ENCODE results near the gene SMC4.
"Not testable (repeated sequence)": the region's sequence is repeated elsewhere in the genome, so short reads cannot be mapped to it uniquely, and the experiment has no call there.

The SMC4 gene

DNA sequence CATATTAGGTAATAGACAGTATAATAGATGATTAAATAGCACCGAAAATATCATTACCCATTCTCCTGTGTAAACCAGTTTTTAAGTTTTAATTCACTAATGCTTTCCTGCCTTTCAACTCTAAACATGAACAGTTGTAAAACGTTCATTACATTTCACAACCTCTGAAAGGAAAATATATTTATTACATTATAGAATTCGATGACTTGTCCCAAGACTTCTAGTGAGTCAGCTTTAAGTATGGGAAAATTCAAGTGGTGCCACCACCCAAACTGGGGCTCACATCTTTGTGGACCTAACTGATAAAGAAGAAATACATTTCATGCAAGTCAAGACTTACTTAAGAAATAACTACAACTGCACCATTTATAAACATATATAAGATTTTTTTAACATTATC lies 48.1 kb downstream of the SMC4 start:
- no peak for DNase-seq

DNA sequence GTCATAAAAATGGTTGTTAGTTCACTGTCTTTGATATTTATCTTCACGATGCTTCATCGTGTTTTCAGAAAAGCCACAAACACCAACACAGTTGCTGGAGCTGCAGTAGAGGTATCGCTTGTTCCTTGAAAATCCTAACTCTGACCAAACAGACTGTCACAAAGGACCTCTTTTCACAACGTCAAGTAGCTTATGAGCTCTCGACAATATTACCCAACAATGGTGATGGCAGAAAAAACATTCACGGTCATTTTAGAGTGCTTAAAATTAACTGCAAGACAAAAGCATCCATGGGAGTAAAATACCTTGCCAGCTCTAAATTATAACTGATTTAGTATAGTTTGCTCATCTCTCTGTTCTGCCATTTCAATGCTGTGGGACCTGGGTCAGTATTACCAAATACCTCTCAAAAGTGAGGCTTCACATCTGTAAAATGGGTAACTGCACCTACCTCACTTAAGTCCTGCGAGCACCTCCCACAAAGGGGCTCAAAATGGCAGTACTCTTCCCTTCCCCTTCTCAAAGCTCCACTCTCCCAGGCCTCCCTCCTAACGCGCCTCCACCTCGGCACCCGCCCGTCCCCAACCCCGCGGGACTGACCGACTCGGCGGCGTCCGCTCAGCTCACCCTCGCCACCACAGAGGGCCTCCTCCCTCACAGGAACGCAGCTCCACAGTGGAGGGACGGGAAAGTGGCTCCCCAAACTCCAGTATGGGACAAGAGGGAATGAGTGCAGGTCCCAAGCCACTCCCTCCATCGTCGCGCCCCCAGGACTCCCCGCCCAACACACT lies 49.6 kb downstream of the SMC4 start:
- DNase-seq: no peak

DNA sequence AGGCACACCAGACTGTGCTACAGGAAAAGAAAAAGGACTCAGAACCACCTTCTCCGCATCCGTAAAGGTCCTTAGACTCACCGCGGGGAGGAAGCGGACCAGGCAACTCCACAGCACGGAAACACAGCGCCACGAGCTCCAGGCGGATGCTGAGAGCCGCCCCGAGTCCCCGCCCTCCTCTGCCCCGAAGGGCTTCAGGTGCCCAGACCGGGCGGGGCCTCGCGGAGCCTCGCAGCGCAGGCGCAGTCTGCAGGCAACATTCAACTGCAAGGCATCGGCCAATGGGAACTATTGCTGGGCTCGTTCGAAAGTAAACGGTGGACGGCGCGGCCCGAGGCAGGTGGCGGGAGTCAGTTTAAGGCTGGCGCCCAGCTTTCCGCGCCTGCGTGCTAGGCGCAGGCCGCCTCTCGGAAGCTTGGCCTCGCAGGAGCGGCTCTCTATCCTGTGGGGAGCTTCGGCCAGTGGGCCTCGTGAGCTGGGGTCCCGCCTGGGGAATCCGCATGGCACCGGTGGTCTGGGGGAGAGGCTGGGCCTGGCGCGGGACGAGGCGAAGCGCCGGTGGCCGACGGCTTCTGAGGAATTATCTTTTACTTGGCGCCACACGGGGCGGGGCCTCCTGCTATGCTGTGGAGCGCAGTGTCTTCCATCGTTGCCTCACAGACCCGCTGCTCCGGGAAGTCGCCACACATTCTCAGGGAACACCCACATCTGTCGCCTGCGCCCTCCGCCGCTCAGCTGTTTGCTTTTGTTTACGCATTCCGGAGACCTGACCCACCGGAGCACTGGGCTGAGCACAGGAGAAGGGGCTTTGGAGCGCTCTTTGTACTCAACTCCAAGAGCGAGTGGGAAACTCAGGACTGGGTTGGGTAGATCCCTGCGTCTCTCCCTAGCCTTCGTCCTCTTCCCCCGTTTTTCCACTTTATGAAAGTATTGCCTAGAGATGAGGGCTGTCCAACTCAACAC lies 50.5 kb downstream of the SMC4 start, which contains the start of gene TRIM59:
TRIM59 (minus strand) TSS at position 151 of the 963 bp plus-strand sequence. CDS start 10,603 bp downstream, outside the sequence.
- DNase-seq: peak; percentile 96

DNA sequence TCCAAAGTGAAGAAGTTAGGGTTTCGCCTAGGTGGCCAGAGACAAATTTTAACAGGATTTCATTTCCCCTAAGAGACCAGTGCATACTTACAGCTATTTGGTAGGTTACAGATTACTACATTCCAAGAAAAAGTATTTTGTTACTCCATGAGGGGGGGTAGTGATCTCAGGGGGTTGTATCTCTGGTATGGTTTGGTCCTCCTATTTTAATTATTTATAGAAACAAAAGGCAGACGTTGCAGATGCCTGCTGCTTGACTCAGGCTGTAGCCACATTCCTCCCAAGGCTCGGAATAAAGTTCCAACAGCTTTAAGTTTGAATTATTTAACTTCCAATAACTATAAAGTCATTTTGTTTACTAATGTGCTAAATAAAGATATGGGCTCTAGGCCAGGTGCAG lies 51.4 kb downstream of the SMC4 start:
- no peak for DNase-seq

DNA sequence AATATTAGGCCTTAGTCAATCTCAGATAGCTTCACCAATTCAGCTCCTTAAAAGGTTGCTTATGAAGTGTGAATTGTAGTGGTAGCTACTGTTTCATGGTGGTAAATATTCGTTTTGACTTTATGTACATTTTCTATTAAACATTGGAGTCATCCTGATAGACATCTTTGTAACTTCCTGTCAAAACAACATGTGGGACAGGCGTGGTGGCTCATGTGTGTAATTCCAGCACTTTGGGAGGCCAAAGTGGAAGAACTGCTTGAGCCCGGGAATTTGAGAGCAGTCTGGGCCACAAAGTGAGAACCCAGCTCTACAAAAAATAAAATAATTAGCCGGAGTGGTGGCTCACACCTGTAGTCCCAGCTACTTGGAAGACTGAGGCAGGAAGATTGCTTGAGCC lies 52.2 kb downstream of the SMC4 start:
- DNase-seq: no peak

DNA sequence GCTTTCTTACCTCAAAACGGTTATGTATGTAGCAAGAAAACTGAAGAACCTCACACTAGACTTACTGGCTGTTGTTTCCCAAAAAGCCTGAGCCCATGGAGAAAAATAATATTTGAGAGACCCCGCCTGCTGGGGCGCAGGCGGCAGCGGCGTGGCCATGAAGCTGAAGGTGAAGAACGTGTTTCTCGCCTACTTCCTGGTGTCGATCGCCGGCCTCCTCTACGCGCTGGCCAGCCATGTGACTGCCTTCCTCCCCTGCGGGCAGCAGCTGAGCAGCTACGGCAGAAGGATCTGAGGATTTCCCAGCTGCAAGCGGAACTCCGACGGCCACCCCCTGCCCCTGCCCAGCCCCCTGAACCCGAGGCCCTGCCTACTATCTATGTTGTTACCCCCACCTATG lies 52.8 kb downstream of the SMC4 start:
- DNase-seq: not testable (repeated sequence)

DNA sequence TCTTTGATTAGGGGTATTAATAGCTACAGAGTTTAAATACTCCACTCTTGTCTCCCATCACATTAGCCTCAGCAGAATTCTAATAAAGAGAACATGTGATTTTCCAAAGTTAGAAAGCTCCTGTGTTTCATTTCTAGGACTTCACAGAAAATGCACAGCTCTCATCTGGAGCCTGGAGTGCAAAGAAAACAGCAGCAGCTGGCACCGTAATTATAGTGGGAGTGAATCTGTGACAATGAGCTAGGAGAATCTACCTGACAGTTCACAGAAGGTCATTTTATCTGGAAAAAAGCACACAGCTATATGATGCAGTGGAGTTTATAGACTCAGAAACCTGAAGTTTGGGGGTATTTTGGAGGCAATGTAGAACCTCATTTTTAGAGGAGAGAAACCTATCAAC lies 55.5 kb downstream of the SMC4 start:
- no peak for DNase-seq

DNA sequence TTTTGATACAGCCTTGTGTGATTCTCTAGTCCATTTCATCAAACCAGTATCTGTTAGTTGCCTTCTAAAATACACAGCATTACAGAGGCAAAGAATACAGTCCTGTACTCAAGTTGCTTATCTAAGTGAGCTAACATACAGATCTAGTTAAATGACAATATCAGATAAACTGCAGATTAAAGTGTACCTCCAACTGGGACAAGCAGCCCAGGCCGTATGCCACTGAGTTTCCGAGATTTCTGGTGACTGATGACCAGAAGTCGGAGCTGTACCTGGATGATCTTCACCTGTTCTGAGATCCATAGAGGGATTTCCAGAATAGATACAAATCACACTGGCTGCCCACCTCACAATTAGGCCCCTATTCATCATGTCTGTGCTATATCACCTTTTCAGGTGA lies 56.4 kb downstream of the SMC4 start:
- DNase-seq: no peak

DNA sequence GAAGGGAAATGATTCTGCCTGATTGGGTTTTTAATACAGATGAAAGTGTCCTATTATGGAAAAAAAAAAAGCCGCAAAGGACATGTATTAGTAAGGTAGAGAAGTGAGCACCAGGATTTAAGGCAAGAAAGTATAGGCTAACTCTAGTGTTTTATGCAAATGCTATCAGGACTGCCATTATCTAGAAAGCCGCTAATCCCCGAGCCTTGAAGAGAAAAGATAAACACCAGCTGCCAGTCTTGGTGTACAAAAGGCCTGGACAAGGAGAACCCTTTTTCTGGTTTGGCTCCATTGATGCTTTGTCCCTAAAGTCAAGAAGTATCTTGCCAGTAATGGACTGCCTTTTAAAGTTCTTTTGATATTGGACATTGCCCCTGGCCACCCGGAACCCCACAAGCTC lies 58.7 kb downstream of the SMC4 start:
- no peak for DNase-seq

DNA sequence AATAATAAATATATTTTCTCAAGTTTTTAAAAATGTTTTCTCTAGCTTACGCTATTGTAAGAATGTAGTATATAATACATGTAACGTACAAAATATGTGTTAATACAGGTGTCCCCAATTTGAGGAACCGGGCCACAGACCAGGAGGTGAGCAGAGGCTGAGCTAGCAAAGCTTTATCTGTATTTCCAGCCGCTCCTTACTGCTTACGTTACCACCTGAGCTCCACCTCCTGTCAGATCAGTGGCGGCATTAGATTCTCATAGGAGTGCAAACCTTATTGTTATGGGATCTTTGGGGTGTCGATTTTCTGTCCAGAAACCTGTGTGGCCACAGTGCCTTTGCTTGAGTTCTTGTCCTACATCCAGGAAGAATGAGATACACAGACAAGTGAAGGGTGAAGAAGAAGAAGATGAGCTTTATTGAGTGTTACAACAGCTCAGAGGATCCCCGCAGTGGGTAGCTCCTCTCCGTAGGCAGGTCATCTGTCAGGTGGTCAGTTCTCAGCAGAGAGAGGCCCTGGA lies 60.1 kb downstream of the SMC4 start:
- DNase-seq: no peak

DNA sequence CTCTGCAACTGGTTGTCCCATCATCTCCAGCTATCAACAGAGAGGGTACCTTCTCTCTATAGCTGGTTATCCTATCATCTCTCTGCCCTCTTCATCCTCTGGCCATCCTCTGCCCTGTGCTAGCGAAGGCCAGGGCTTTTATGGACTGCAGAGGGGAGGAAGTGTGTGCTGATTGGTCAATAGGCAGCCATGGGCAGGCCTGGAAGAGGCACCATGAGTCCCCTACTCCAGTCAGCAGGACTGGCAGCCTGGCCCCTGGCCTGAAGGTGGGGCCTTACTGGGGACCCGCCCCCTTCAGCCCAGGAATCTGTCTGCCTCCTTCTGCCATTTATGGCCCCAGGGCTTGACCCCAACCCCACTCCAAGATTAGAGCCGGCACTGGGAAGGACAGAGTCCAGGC lies 60.6 kb downstream of the SMC4 start:
- no peak for DNase-seq

DNA sequence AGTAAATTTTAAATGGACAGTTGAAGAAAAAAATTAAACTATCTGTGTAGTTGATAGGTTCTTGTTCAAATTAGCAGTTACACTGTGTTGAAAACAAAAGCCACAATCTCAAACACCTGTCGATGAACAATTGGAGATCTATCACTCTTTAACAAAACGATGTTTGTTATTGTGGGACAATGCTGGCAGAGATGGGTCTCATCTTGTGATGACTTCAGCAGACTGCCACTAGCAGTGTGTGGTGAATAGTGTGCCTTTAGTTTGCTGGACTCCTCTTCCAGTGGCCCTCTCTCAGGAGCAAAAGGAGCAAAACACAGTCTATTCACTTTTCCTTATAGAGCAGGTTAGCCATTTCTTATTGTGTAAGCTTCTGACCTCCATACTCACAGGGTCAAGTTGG lies 64.9 kb downstream of the SMC4 start:
- no peak for DNase-seq

DNA sequence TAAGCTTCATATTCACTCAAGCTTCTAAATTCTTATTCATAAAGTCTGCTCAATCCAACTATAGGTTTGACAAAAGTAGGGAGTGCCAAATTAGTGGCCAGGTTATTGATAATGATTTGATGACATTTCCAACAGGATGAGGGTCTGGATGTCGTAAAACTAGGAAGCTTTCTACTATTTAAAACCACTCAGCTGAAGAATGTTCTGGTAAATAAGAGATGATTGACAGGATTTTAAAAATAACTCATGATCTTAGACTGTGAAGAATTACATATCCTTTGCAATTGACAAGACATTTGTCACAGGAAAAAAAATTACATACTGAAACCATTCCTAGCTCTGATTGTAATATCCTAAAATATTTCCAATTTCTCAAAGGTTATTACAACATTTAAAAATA lies 65.5 kb downstream of the SMC4 start:
- no peak for DNase-seq

DNA sequence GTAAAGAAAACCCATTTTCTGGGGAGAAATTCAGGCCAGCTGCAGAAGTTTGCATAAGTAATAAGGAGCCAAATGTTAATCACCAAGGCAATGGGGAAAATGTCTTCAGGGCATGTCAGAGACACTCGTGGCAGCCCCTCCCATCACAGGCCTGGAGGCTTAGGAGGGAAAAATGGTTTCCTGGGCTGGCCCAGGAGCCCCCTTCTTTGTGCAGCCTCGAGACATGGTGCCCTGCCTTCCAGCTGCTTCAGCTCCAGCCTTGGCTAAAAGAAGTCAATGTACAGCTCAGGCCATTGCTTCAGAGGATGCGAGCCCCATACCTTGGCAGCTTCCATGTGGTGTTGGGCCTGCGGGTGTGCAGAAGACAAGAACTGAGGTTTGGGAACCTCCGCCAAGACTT lies 70.7 kb downstream of the SMC4 start:
- no peak for DNase-seq

DNA sequence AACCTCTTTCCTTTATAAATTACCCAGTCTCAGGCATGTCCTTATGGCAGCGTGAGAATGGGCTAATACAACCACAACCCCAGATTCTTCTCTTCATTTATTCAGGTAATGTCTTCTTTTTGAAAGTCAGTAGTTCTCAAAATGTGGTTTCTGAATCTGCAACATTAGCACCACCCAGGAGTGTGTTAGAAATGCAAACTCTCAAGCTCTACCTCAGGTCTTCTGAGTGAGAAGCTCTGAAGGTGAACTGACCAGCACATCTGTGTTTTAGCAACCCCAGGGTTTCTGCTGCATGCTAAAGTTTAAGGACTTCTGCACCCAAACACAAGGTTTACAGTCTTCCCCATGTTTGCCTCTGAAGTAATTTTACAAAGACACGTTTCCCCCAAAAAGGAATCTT lies 72.4 kb downstream of the SMC4 start:
- DNase-seq: no peak

DNA sequence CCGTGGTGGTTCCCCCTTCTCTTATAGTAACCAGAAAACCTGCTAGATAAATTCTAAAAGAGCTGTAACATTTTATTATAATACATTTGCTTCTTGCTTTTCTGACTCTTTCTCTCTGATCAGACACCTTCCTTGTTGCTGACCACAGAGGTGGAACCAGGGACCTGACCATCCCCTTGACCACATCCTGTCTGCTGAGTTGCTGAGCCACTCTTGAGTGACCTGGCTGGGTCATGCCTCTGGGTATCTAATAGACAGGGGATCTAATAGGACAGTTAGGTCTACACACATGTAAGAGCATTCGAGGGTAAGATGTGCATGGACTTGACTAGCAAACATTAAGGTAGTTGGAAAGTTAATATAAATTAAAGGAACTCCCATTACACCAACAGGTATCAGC lies 72.9 kb downstream of the SMC4 start:
- no peak for DNase-seq

DNA sequence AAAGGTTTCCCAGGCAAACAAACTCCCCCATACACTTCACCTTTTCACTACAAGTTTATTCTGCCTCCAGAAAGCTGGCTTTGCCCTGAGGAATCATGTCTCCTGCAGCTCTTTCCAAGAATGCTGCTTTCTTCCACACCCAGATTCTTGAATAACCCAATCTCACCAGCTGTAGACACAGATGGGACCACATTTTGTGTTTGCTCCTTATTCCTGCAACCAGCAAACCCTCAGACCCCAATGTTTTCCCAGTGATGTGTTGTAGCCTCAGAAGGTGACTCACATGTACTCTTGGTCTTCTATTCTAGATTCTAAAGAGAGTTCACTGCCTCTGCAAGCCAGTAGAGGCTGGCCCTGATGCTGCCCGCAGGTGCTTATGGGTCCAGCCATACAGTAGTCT lies 73.8 kb downstream of the SMC4 start:
- no peak for DNase-seq

DNA sequence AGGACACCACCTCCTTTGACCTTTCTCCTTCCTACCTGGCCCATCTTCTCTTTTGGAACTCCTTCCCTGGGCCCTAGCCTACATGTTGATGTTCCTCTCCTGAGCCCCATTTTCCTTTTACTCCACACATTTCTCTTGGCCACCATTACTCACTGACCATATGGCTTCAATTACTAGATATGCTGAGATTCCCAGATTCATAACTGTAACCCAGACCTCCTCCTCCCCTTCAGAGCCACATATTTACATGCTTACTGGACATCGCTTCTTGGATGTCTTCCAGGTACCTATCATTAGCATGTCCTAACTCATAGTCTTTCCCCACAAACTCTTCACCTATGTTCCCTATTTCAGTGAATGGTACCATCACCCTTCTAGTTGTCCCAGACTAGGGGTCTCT lies 74.5 kb downstream of the SMC4 start:
- DNase-seq: no peak

DNA sequence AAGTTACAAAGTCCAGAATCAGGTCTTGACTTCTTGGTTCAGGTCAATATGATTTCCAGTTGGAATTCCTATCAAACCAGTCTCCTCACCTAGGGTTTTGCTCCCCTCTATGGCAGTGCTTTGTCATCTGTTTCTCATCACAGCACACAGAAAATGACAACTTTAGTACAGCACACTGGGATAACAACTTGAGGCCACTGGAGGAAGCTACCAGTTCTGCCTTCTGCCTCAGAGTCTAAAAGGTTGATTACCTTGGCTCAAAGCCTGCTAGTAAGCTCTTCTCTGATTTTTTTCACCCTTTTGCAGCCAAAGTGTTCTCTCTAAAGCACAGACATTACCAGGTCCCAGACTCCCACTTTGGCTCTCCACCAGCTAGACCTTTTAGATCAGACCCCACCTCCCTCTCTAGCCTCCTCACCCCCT lies 75.0 kb downstream of the SMC4 start:
- no peak for DNase-seq

DNA sequence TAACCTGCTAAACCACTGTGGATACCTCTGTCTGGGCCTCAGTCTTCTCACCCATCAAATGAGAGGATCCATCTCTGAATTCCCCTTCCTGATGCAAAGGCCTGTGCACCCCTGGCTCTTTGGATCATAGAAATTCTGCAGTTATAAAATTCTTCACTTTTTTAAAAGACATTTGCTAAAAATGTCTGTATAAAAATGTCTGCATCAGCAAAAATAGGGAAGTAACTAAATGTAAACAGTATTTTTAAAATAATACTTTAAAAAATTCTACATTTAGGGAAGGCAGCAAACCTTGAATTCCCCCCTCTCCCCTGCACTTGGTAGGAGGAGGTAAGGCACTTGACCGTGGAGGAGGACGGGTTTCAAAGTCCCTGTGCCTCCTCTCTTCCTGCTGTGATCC lies 75.7 kb downstream of the SMC4 start:
- no peak for DNase-seq

DNA sequence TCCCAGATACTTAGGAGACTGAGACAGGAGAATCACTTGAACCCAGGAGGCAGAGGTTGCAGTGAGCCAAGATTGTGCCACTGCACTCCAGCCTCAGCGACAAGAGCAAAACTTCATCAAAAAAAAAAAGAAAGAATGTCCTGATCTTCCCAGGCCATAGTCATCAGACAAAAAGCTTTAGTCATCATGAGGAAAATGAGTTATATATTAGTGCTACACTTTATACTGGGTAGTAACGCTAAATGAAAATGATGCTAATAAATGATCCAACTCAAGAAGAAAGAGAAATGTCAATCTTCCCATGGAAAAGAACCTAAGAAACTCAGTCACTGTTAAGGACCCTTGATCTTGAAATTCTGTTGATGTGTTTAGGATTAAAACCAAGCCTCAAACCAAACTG lies 76.4 kb downstream of the SMC4 start:
- DNase-seq: no peak

DNA sequence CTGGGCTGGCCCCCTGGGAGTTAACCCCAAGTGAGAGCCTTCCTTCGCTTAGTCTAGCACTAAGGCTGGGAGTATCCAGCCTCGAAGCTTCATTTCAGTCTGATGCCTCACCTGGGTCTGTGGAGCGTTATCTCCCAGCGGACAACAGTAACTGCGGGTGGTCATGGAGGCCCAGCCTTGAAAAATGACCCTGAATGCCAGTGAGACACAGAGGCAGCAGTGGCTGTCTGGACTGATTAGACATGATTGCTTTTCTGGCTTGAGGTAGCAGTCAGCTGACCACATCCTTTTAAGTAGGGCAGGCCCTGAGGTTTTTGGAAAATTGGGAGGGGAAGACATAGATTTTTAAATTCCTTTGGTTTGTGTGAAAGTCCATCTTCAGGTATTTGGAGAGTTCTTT lies 78.3 kb downstream of the SMC4 start:
- DNase-seq: no peak

DNA sequence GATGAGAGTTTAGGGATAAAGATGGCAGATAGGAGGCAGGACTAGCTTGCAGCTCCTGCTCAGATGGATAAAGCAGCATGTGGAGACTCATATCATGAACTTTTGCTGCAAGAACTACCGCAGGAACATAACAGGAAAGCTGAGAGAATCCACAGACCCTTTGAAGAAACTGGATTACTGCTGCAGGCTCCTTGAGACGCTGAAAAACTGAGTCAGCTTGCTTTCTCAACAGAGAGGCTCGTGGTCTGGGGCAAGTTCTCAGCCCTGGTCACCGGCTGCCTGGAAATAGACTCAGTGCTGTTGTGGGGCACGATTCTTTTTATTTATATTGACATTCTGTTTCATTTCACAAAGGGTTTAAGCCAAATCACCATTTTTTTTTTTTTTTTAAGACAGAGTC lies 78.9 kb downstream of the SMC4 start:
- DNase-seq: no peak

DNA sequence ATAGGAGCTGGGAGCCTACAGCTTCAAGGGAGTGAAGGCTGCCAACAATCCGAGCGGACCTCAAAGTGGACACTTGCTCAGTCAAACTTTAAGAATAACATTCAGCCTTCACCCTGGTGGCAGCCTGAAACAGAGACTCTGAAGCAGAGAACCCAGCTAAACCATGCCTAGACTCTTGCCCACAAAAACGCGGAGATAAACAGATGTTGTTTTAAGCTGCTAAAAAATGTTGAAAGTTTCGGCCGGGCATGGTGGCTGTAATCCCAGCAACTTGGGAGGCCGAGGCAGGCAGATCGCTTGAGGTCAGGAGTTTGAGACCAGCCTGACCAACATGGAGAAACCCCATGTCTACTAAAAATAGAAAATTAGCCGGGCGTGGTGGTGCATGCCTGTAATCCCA lies 79.9 kb downstream of the SMC4 start:
- no peak for DNase-seq

All from right hindlimb (tissue), 1 donor.